EL (cell line): Measurements from ENCODE around the gene VCX2.
A peak's percentile ranks its signal among the peaks of the same experiment; 100 is the strongest.
"Not testable (repeated sequence)": the region's sequence is repeated elsewhere in the genome, so short reads cannot be mapped to it uniquely, and the experiment has no call there.

ENCODE experiments used
- DNase-seq: peaks from one replicate; pipeline ENCODE4 v3.0.0-alpha.2; 2016

The VCX2 gene

GRCh38 chrX:8171169-8171568 lies at the start of gene VCX2:
Gene VCX2, minus strand, starts transcription at chrX:8171267. Its CDS starts 624 bp downstream, at chrX:8170643.
- not testable (repeated sequence) for DNase-seq

- no peak for DNase-seq
Measured at GRCh38 chrX:8204943-8205342, 33.9 kb upstream of the VCX2 start.

DNA sequence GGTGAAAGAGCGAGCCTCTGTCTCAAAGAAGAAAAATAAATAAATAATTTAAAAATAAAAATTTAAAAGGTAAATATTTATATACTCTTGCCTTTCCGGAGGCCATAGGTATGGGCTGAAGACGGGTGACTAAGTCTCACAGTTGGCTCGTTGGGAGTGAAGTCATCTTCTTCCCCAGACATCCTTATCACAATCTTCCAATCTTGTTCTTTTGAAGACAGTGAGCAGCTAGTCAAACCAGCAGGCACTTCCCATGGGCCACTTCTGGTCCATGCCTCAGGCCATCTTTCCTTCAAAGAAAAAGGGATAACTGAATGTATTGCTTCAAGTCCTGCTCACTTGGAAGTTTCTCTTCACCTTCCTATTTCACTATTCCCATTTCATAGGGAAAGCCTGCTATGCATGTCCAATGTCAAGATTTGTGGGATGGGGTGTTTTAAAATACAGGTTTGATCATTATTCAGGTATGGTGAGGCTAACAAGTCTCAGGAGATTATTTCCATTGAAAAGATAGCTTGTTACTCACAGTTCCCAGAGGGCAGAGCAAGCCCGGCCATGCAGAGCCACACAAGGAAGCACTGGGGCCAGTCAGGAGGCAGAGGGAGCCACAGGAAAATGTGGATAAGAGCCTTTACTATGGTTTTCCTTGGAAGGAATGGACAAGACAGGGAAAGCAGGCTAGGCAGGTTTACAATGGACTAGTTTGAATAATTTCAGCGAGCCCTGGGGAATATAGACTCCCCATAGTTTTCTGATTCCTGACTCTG lies 33.3 kb upstream of the VCX2 start:
- DNase-seq: no peak

- DNase-seq: no peak
Measured at GRCh38 chrX:8201896-8202331, 30.8 kb upstream of the VCX2 start.

DNA sequence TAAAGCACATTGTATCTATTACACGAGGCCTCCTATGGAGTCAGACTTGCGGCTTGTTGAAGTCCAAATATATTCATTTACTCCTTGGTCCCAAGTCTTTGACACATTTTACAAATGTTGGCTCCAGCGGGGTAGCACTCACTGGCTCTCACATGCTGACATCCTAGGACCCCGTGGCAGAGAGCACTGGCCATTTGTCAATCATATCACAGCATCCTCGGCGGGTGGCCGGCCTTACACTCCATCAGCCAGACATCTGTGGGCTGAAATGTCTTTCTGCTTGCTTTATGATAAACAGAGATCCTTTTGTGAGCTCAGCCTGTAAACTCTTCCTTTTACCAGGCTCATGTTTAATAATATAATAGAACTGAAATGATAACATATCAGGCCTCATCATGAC lies 25.7 kb upstream of the VCX2 start:
- DNase-seq: no peak

- peak; percentile 0 for DNase-seq
Measured at GRCh38 chrX:8194216-8194615, 23.1 kb upstream of the VCX2 start.

- DNase-seq: no peak
Measured at GRCh38 chrX:8192276-8192675, 21.2 kb upstream of the VCX2 start.

DNA sequence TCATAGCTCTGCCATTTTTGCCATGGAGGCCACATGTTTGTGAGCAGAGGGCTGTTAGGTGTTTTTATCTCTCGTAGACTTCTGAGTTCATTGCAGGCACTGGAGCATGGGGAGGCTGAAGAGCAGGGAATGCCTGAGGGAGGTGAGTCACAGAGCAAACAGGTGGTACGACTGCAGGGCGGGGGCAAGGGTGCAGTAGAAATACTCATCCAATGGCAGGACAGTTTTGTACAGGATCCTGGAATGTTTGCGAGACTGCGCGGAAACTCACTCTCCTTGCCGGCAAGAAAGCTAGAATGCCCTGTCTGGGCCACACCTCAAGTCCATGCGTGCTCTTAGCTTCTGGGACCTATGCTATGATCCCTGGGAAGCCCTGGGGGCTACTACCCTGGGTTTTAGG lies 20.0 kb upstream of the VCX2 start:
- no peak for DNase-seq

GRCh38 chrX:8190341-8190830 lies 19.3 kb upstream of the VCX2 start:
- DNase-seq: no peak

GRCh38 chrX:8189096-8189830 lies 18.2 kb upstream of the VCX2 start:
- DNase-seq: no peak

GRCh38 chrX:8183346-8183745 lies 12.3 kb upstream of the VCX2 start:
- no peak for DNase-seq

- DNase-seq: no peak
Measured at GRCh38 chrX:8179656-8180055, 8.6 kb upstream of the VCX2 start.

DNA sequence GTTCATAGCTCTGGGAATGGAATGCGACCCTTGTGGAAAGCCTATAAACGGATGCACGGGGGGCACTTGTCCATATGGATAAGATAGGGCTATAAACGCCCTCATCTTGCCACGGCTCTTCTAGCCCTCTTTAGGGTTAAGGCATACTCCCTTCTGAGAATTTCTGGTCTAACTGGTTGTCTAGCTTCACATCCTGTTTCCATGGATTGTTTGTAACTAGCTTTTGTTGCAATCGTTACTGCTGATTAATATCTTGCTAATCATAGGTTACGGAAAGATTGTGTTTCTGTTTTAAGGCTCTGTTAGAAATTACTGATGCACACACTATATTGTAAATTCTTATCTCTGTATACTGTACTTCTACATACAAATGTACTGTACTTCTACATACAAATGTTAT lies 17.1 kb downstream of the VCX2 start:
- DNase-seq: not testable (repeated sequence)

DNA sequence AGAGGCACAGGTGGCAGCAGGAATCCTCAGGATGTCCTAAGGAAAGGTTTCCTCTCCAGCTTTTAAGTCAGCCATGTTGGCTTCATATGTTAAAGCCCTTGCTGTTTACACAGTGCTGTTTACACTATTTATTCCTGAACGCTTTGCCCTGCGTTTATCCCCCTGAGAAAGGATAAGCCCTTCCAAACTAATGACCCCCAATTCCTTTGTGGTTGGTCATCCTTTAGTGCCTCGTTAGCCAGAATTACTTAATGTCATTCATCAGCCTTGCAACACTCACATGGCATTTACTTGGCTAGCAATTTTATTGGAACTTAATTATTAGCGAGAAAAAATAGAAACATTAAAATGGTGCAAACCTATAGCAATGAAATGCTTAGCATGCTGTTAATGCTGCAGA lies 23.8 kb downstream of the VCX2 start:
- DNase-seq: no peak

GRCh38 chrX:8144925-8145324 lies 26.1 kb downstream of the VCX2 start:
- DNase-seq: no peak

- no peak for DNase-seq
Measured at GRCh38 chrX:8141896-8142295, 29.2 kb downstream of the VCX2 start.

DNA sequence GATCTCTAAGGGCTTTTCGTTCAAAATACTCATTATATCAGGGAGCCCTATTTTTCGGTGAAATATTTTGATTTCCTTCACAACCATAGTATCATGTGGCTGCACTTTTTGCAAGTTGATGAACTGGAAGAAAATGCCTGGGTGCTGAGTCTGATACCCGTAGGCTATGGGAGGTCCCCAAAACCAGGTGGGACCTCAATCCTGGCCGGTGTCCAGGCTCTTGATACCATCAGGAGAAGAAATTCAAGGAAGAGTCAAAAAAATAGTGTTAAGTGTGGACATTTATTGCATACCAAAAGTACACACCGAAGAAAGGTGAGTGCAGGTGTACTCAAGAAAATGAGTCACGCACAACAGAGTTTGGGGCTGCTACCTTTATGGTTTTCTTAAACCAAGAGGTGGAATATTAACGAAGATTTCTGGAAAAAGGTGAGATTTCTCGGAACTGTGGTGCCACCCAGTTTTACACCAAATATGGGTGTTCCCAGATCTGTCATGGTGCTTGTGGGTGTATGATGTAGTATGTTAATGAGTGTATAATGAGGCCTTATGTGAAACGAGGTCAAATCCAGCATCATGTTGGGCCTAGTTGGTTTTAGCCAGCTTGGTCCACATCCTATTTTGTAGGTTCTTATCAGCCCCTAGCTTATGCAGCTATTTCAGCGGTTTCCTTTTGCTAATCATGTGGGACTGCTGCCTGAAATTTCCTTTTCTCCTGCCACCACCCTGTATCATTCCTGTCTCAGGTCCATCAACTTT lies 29.9 kb downstream of the VCX2 start:
- DNase-seq: no peak

- DNase-seq: no peak
Measured at GRCh38 chrX:8139716-8140115, 31.4 kb downstream of the VCX2 start.

GRCh38 chrX:8138252-8138651 lies 32.8 kb downstream of the VCX2 start:
- DNase-seq: no peak

GRCh38 chrX:8126648-8127047 lies 44.4 kb downstream of the VCX2 start:
- no peak for DNase-seq

DNA sequence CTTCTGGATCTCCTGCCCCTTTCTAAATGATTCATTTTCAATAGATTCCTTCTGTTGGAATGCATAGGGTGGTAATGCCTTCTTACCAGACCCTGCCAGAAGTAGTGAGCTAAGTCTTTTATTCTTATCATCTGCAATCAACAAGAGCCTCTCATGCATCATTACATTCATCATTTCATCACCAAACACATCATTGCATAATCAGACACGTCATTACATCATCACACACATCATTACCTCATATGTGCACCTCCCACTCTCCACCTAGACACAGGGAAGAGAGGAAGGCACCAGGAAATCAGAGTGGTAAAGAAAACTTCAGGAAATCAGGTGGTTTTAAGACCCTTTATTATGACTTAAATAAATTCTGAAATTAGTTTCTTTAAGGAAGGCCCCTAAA lies 45.0 kb downstream of the VCX2 start:
- no peak for DNase-seq

DNA sequence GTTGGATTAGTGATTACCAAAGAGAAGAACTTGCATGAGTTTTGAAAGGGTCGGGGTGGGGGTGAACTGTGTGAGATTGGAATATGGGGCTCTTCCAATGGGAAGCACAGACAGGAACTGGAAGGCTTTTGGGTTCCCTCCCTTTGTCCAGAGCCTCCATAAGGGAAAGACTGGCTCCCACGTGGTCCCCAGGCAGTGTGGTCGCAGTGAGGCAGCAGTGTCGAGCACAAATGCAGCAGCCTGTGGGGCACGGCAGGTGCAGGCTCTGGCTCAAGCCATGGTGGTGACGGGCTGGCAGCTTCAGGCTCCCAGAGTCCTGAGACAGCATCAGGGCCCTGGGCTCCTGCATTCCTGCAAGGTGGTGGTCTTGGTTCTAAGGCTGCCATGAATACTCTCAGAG lies 45.5 kb downstream of the VCX2 start:
- no peak for DNase-seq

DNA sequence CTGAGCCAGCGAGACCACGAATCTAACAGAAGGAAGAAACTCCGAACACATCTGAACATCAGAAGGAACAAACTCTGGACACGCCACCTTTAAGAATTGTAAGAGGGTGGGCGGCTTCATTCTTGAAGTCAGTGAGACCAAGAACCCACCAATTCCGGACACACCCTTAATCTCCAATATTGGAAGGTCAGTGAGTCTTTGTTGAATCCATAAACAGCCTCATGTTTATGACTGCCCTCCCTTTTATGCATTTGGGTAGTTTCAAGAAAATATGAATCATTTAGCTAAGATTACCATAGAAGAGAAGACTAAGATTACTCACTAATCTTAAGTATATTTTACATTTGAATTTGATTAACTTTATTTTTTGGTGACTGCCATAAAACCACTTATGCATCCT lies 48.5 kb downstream of the VCX2 start:
- no peak for DNase-seq

GRCh38 chrX:8121391-8121790 lies 49.7 kb downstream of the VCX2 start:
- not testable (repeated sequence) for DNase-seq
